ENCODE data around the gene ACAD11. TPM values are rescaled to one million over a fixed set of nuclear protein-coding genes. Genes with fewer than 3 reads are reported as not detected.

ACAD11 gene
- total and polyA plus RNA-seq, 9 of the 15 experiments (the other 6 are each of a cell fraction or from before 2014, with no cell fraction given): 1.3 to 8.4 (median 4.0) TPM

DNA sequence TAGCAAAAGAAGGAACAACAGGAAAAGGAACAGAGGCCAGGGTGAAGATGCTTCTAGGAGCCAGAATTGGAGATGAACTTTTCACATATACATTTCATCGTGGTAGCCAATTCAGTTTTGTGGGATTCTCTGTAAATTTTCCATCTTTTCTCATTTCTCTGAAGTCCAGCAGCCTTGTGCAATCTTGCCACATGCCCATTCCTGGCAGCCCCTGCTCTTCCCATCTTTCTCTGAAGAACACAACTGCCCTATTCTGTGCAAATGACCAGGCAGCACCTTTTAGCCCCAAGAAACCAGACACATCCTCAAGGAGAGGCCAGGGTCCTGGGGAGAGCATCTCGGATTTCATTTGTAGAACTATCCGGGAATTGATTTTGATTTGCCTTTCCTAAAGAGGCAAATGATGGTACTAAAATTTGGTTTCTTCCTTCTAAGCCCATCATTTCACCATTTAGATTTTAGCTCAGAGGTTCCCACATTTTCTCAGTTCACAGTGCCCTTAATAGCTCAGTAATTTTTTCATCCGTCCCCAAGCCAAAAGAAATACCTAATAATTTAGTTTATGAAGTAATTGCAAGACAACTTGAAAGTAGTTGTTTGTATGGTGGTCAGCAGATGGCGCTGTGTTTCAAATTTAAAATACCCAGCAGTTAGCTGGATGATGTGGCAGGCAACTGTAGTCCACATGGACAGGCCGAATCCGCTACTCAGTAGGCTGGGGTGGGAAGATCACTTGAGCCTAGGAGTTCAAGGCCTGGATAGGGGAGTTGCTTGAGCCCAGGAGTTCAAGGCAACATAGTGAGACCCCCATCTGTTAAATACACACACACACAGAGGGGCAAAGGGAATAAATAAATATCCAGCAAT is 123.8 kb downstream of the ACAD11 start (continued):
- TF ChIP-seq CTCF (IDR thresholded peaks at IDR 0.05 in 2 of 3, conservative IDR thresholded peaks at IDR 0.05 in 1 of 3; ENCODE audit: insufficient read depth in 2 of 3, low read depth in 1 of 3, low read length in 3 of 3) (peak; percentile 51 to 66 (median 54)), TBL1XR1 (IDR thresholded peaks at IDR 0.05; ENCODE audit: low read length in 2 of 2) (no peak), E2F6 (IDR thresholded peaks at IDR 0.05; ENCODE audit: borderline replicate concordance in 1 of 2, extremely low read depth in 1 of 2, insufficient read depth in 1 of 2, insufficient read length in 1 of 2, low read depth in 1 of 2, low read length in 1 of 2, poor library complexity in 1 of 2, severe bottlenecking in 1 of 2) (no peak), MYBL2 (IDR thresholded peaks at IDR 0.05; ENCODE audit: low read depth) (peak; percentile 74), MYBL2 (CRISPR knock-in tag; IDR thresholded peaks at IDR 0.05; ENCODE audit: borderline replicate concordance) (no peak), HES1 (IDR thresholded peaks at IDR 0.05; ENCODE audit: low read depth) (no peak), HNRNPK (IDR thresholded peaks at IDR 0.05; ENCODE audit: low read depth, low read length, poor library complexity, severe bottlenecking) (no peak), ZNF274 (IDR thresholded peaks at IDR 0.05; ENCODE audit: borderline replicate concordance, low read depth, low read length) (no peak), STAG1 (CRISPR knock-in tag; IDR thresholded peaks at IDR 0.05; ENCODE audit: borderline replicate concordance) (0 out of 2 replicates have a peak, but pooled peaks have one; percentile 11), MNT (conservative IDR thresholded peaks at IDR 0.05) (peak in 1 of 2 experiments; percentile 36; a peak in 1 of 4 replicates), FOXA1 (IDR thresholded peaks at IDR 0.05; ENCODE audit: borderline replicate concordance) (no peak), SETDB1 (IDR thresholded peaks at IDR 0.05; ENCODE audit: low read length) (no peak)
- TF ChIP-seq, protein P1, sequence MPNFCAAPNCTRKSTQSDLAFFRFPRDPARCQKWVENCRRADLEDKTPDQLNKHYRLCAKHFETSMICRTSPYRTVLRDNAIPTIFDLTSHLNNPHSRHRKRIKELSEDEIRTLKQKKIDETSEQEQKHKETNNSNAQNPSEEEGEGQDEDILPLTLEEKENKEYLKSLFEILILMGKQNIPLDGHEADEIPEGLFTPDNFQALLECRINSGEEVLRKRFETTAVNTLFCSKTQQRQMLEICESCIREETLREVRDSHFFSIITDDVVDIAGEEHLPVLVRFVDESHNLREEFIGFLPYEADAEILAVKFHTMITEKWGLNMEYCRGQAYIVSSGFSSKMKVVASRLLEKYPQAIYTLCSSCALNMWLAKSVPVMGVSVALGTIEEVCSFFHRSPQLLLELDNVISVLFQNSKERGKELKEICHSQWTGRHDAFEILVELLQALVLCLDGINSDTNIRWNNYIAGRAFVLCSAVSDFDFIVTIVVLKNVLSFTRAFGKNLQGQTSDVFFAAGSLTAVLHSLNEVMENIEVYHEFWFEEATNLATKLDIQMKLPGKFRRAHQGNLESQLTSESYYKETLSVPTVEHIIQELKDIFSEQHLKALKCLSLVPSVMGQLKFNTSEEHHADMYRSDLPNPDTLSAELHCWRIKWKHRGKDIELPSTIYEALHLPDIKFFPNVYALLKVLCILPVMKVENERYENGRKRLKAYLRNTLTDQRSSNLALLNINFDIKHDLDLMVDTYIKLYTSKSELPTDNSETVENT (CRISPR knock-in tag; IDR thresholded peaks at IDR 0.05): no peak
